Measurements from ENCODE around the gene RTN4R. TPM values are rescaled to one million over a fixed set of nuclear protein-coding genes. Genes with fewer than 3 reads are reported as not detected.

The RTN4R gene
- total and polyA plus RNA-seq, 2 of the 4 experiments (the other 2 are of a cell fraction) = 0.18 to 0.94 TPM

DNA sequence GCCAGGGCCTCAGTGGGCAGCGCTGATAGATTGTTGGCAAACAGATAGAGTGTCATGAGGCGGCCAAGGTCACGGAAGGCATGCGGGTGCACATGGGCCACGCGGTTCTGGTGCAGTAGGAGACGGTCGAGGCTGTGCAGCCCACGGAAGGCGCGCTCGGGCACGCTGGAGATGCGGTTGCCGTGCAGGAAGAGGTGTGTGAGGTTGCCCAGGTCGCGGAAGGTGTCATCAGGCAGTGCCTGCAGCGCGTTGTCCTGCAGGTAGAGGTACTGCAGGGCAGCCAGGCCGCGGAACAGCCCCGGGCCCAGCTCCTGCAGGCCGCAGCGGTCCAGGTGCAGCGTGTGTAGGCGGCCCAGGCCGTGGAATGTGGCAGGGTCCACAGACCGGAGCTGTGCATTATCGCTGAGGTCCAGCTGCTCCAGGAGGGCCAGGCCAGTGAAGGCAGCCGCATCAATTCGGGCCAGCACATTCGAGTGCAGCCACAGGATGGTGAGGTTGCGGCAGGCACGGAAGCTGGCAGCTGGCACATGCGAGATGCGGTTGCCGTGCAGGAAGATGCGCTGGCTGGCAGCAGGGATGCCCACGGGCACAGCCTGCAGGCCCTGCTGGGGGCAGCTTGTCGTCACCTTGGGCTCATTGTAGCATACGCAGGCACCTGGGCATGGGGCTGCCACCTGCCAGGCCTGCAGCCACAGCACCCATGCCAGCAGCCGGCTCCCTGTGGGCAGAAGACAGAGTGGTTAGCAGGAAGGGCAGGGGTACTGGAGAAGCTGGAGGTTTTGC lies 25.5 kb downstream of the RTN4R start:
- dilution Hi-C loops (cut with HindIII; ENCODE audit: low sequenced_read_pairs, unreplicated experiment) (no loop called here), in situ Hi-C loops (cut with MboI; ENCODE audit: low sequenced_read_pairs) (no loop called here), intact Hi-C loops (cut with micrococcal nuclease) (no loop called here)
- peak overlapping the region; percentile 55 for H2AK9ac ChIP-seq (replicated peaks; ENCODE audit: low read depth, low read length, poor library complexity)
- H3K4ac ChIP-seq (ENCODE audit: low read depth, low read length) = no peak overlapping the region
- no peak overlapping the region for H3K4me2 ChIP-seq (ENCODE audit: low read depth, low read length)
- H2BK15ac ChIP-seq (ENCODE audit: low read depth, low read length) = no peak overlapping the region
- no peaks in the 10 kb centered on the region for H4K20me1 ChIP-seq (ENCODE audit: insufficient read depth, low read length)
- H3K4me1 ChIP-seq (ENCODE audit: control insufficient read depth, insufficient read depth, low read length) = peaks cover 5% of the 10 kb centered on the region
- H2AK5ac ChIP-seq (ENCODE audit: low read depth, low read length) = no peak overlapping the region
- no peak overlapping the region for H4K91ac ChIP-seq (ENCODE audit: insufficient read depth, low read depth, low read length)
- H3K79me1 ChIP-seq (ENCODE audit: low read depth in 1 of 2, low read length in 2 of 2) = no peaks in the 10 kb centered on the region
- H3K27me3 ChIP-seq (ENCODE audit: control insufficient read depth, insufficient read depth, low read length) = no peaks in the 10 kb centered on the region
- no peak overlapping the region for H3K18ac ChIP-seq (ENCODE audit: low read depth, low read length)
- no peak overlapping the region for H2BK5ac ChIP-seq (ENCODE audit: low read depth, low read length, poor library complexity, severe bottlenecking)
- no peak overlapping the region for H4K5ac ChIP-seq (ENCODE audit: low read depth, low read length)
- H3K9ac ChIP-seq (ENCODE audit: low read depth, low read length) = no peak overlapping the region
- no peak overlapping the region for H3K23ac ChIP-seq (ENCODE audit: low read depth, low read length)
- no peak overlapping the region for H3K14ac ChIP-seq (replicated peaks; ENCODE audit: low read depth, low read length)
- ATAC-seq (ENCODE audit: low read depth) (no peak), DNase-seq (no peak)
- H3K9me3 ChIP-seq (ENCODE audit: control insufficient read depth, insufficient read depth, low read length) = no peaks in the 10 kb centered on the region
- TF ChIP-seq MAZ (IDR thresholded peaks at IDR 0.05; ENCODE audit: borderline replicate concordance, low read depth, low read length) = no peak
- TF ChIP-seq FOS (IDR thresholded peaks at IDR 0.05; ENCODE audit: low read depth, low read length) = no peak
- no peak for TF ChIP-seq MXI1 (IDR thresholded peaks at IDR 0.05; ENCODE audit: borderline replicate concordance, low read depth, low read length)
- TF ChIP-seq NFE2L2 (IDR thresholded peaks at IDR 0.05; ENCODE audit: low read depth, low read length) = no peak
- TF ChIP-seq SMC3 (IDR thresholded peaks at IDR 0.05; ENCODE audit: low read depth, low read length) = no peak
- TF ChIP-seq RFX5 (IDR thresholded peaks at IDR 0.05; ENCODE audit: low read depth, low read length) = no peak
- TF ChIP-seq MAFK (IDR thresholded peaks at IDR 0.05; ENCODE audit: low read depth, low read length) = no peak
- no peak for TF ChIP-seq CHD1 (IDR thresholded peaks at IDR 0.05; ENCODE audit: low read depth, low read length)
- TF ChIP-seq, protein P1, sequence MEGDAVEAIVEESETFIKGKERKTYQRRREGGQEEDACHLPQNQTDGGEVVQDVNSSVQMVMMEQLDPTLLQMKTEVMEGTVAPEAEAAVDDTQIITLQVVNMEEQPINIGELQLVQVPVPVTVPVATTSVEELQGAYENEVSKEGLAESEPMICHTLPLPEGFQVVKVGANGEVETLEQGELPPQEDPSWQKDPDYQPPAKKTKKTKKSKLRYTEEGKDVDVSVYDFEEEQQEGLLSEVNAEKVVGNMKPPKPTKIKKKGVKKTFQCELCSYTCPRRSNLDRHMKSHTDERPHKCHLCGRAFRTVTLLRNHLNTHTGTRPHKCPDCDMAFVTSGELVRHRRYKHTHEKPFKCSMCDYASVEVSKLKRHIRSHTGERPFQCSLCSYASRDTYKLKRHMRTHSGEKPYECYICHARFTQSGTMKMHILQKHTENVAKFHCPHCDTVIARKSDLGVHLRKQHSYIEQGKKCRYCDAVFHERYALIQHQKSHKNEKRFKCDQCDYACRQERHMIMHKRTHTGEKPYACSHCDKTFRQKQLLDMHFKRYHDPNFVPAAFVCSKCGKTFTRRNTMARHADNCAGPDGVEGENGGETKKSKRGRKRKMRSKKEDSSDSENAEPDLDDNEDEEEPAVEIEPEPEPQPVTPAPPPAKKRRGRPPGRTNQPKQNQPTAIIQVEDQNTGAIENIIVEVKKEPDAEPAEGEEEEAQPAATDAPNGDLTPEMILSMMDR (conservative IDR thresholded peaks at IDR 0.05; ENCODE audit: low read depth, low read length) = no peak
- TF ChIP-seq POLR2A (IDR thresholded peaks at IDR 0.05; ENCODE audit: low read depth, low read length) = no peak
- TF ChIP-seq RCOR1 (IDR thresholded peaks at IDR 0.05; ENCODE audit: insufficient replicate concordance, low read length) = no peak
- no peak for TF ChIP-seq RAD21 (IDR thresholded peaks at IDR 0.05; ENCODE audit: low read length)
- H3K4me3 ChIP-seq (ENCODE audit: insufficient read depth, low read depth, low read length) = no peak overlapping the region
- H2BK120ac ChIP-seq (ENCODE audit: low read depth, low read length) = no peak overlapping the region
- POLR2A ChIA-PET (ENCODE audit: unreplicated experiment) = no interaction called here
- H4K8ac ChIP-seq (ENCODE audit: low read depth in 2 of 2, low read length in 2 of 2) = peak overlapping the region in 1 of 2 experiments; percentile 84; a peak in 1 of 4 replicates
- CTCF ChIA-PET = no interaction called here
- H3K56ac ChIP-seq (ENCODE audit: extremely low read depth, insufficient read depth, low read length) = no peak overlapping the region
- WGBS, 2 experiments (ENCODE audit: extremely low coverage in 2 of 2, insufficient read length in 1 of 2) = 94% methylated on average over 37 of the region's 42 CpGs; no CpG with 5 or more reads in 1 of the 2 experiments
- no peak overlapping the region for H2AFZ ChIP-seq (replicated peaks; ENCODE audit: low read length, poor library complexity)
- H3K27ac ChIP-seq (ENCODE audit: insufficient read depth, low read length) = no peak overlapping the region
- no TSS peak for BruUV-seq (replicated peaks)
- no peaks in the 10 kb centered on the region for H3K9me1 ChIP-seq (ENCODE audit: insufficient read depth, low read length)
- H3K36me3 ChIP-seq (ENCODE audit: control insufficient read depth, insufficient read depth, low read length) = no peaks in the 10 kb centered on the region
- H2BK20ac ChIP-seq (ENCODE audit: low read depth, low read length) = no peak overlapping the region

All from IMR-90 (cell line).